Measurements from ENCODE around the gene MYO10.
"Not testable (repeated sequence)": the region's sequence is repeated elsewhere in the genome, so short reads cannot be mapped to it uniquely, and the experiment has no call there.

The MYO10 gene

DNA sequence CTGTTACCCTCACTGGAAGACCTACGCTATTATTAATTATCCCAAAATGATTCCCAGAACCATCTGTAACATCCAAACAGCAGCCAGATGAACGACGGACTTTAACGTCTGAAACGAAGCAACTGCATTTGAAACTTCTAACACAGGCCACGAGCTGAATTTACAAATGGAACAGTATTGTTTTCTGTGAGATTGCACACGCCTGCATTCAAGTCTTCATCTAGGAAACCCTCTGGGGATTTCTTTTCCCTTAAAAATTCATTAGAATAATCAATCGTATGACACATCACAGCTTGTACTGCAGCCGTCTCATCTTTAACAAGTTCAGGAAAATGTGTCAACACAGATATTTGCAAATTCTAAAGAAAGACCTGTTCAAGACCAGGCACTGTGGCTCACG, 80.2 kb downstream of the MYO10 start:
- no peak for DNase-seq

DNA sequence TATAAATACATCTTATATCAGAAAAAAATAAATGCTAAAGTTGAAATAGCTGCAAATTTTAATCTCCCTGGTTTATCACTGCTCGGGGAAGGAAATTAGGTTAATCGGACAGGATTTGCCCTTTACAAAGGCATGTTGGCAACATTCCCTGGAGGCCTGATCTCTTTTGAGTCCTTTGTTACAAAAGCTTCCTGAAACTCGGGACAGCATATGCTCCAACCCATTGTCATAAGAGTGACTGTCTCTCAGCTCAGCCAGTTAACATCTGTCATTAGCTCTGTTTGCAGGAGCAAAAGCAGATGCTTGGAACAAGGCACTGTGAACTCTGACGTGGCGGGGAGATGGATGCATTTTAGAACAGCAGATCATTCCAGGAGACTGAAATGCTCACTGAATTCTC, 80.6 kb downstream of the MYO10 start:
- peak; percentile 65 for DNase-seq

GRCh38 chr5:16854351-16854750, 81.7 kb downstream of the MYO10 start:
- no peak for DNase-seq

DNA sequence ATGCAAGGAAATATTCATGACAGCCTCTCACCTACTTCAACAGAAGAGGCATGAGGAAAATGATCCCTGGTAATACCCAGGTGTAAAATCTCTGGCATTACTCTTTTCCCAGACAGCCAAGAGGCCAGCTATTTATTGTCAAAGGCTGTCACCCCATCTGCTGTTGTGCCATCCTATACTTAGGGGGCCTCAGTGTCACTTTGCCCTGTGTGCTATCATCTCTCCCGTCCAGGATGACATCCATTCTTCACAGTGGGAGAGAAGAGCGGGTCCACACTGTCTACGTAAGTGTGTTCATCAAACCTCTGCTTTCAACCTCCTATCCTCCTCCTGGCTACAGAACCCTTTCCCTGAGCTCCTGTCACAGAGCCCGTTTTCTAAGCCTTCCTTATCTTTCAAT, 82.6 kb downstream of the MYO10 start:
- DNase-seq: no peak

- DNase-seq: no peak
These were observed 83.7 kb downstream of the MYO10 start for GRCh38 chr5:16852251-16853005.

- DNase-seq: no peak
These were observed 86.3 kb downstream of the MYO10 start for GRCh38 chr5:16849775-16850174.

GRCh38 chr5:16849181-16849580, 86.9 kb downstream of the MYO10 start:
- no peak for DNase-seq

DNA sequence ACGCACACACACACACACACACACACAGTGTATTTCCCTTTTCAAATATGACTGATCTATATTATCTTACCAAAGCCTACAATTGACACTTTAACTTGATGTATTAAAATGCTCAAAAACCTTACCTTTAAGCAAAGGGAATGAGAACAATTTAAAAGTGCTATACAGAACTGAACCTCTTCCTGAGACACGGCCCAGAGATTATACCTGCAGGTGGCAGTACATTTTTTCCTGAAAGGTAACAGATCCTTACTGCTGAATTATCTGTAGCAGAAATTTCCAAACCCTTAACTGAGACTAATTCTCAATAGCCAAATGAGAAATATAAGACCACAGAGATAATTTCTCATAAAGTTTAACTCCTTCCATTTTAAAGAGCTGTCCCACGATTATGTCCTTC, 91.1 kb downstream of the MYO10 start:
- DNase-seq: no peak

- DNase-seq: no peak
These were observed 93.2 kb downstream of the MYO10 start for GRCh38 chr5:16842896-16843295.

- DNase-seq: no peak
These were observed 94.7 kb downstream of the MYO10 start for GRCh38 chr5:16841416-16841815.

GRCh38 chr5:16837305-16837704, 98.8 kb downstream of the MYO10 start:
- no peak for DNase-seq

DNA sequence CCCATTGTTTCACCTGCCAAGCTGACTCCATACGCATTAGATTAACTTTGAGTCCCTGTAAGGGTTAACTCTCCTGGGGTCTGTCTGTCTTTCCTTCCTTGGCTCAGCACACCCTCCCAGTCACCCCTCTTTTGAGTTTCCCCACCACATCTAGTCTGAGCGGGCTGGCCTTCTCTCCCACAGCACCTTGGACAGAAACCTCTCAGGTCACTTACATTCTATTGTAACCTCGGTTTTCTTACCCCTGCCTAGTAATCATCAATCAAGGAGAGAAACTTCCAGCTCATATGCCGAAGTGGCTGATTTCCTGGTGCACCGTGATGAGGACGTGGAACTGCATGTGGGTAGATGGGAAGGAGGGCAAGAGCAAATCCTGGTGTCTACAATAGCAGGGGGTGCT, 102.1 kb downstream of the MYO10 start:
- no peak for DNase-seq

DNA sequence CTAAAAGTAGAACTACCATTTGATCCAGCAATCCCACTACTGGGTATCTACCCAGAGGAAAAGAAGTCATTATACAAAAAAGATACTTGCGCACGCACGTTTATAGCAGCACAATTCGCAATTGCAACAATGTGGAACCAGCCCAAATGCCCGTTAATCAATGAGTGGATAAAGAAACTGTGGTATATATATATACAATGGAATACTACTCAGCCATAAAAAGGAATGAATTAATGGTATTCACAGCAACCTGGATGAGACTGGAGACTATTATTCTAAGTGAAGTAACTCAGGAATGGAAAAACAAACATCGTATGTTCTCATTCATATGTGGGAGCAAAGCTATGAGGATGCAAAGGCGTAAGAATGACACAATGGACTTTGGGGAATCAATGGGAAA, 104.8 kb downstream of the MYO10 start:
- DNase-seq: not testable (repeated sequence)

DNA sequence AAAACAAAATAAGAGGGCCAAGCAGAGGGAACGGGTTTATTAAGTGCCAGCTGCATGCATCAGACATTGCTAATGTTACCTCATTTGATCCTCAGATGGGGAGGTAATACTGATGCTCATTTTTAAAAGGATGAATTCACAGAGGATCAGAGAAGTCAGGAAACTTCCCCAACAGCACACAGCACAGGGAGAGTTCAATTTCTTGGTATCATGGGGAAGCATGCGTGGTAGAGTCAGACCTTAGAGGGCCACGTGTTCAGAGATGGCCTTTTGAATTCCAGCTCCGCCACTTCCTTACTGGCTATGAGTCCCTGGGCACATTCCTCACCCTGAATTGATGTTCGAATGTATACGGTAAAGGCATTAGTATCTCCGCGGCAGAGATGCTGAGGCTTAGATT, 108.3 kb downstream of the MYO10 start:
- DNase-seq: no peak

- DNase-seq: no peak
These were observed 109.5 kb downstream of the MYO10 start for GRCh38 chr5:16826379-16827125.

DNA sequence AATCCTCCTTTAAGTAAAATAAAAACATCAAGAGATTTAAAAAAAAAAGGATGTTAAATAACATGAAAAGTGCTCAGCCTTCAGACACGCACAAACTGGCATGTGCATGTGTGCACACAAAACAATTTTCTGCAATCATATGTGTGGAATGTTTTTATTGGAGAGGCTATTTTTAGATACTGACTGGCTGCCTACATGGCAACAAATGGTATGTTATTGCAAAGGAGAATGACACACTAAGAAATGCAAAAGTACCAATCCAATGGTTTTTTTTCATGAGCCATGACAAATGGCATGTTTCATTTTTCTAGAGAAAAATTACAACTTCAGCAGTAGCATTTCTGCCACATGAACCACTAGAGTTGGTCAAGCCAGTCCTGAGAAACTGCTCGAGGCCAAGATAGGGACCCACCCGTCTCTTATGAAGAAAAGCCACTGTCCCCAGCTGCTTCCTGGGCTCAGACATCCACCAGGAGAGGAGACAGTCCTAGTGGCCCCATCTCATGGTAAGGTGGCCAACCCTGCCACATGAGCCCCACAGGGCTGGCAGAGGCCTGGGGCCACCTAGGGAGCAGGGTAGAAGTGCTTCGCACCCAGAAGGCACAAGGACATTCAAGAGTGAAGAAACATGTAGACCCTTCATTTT, 116.4 kb downstream of the MYO10 start:
- no peak for DNase-seq

DNA sequence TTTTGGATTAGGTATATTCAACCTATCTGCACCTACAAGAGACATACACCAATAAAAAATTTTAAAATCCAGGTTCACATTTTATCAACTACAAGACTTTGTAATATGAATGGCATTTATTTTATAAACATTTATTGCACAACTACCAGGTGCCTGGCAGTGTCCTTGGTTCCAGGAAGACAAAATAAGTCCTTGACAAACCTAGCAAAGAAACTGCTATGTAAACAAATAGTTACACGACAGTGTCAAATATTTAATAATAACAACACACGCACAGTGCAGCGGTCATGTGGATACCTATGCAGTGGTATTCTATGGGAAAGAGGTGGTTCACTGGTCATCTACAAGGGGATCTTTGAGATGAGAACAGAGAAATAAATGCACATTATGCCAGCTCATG, 120.7 kb downstream of the MYO10 start:
- DNase-seq: no peak

DNA sequence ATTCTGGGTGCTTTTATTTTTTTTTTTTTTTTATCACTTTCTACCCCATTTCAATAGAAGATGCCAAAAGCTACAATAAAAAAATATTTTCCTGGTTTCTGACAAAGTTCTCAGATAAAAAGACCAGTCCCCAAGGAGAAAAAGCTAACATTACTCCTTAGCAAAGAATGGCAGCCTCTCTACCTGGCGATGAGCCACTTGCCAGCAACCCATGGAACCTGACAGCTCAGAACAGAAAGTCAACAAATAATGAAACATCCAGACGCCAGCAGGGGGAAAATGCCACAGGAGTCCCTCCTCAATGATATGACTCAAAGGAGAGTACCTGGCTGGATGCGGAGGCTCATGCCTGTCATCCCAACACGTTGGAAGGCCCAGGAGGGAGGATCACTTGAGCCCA, 123.2 kb downstream of the MYO10 start:
- DNase-seq: no peak

- DNase-seq: no peak
These were observed 123.6 kb downstream of the MYO10 start for GRCh38 chr5:16812448-16812847.

DNA sequence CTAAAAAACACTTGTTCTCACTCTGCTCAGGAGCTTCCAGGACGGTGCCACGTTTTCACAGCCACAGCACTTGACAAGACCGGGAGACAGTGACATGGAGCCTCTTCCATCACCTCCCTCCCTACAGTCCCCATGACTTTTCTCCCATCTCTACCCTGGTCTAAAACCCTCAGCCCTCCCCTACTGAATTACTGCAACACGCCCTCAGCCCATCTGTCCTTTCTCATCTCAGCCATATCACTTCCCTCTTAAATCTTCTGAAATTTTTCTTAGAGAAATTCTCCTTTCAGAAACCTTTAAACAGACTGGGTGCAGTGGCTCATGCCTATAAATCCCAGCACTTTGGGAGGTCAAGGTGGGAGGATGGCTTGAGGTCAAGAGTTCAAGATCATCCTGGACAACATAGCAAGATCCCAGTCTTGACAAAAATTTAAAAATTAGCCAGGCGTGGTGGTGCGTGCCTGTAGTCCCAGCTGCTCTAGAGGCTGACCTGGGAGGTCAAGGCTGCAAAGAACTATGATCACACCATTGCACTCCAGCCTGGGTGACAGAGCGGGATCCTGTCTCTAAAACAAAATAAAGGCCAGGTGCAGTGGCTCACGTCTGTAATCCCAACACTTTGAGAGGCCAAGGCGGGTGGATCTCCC, 125.8 kb downstream of the MYO10 start:
- DNase-seq: no peak

- no peak for DNase-seq
These were observed 126.5 kb downstream of the MYO10 start for GRCh38 chr5:16809395-16810207.

DNA sequence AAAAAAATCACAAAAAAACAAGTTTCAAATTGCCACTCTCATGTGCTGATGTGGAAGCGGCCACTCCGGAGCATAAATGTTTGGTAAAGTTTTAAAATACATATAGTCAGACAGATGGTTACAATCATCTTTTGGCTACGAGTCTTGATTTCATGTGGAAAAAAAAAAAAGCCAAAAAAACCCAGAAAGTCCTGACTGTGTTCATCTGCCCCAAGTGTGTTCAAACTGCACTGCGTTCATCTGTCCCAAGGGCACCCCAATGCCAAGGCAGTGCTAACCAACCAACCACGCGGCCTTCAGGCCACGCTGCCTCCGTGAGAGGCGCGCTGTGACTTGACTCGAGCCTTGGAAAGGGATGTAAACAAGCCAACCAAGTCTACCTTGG, 127.1 kb downstream of the MYO10 start:
- DNase-seq: no peak

DNA sequence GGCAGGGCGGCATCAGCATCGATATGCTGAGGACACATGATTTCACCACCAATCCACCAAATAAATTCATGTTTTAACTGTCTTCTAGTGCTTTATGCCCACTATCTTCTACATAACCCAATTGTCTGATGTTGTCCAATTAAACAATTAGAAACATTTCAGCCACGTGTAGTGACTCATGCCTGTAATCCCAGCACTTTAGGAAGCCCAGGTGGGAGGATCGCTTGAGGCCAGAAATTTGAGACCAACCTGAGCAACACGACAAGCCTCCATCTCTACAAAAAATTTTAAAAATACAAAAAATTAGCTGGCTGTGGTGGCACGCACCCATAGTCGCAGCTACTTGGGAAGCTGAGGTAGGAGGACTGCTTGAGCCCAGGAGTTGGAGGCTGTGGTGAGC, 128.1 kb downstream of the MYO10 start:
- no peak for DNase-seq
